ENCODE data around the gene RANGRF.
A peak's percentile ranks its signal among the peaks of the same experiment; 100 is the strongest.

RANGRF gene

GRCh38 chr17:8288336-8289102, at the start of gene RANGRF:
Gene RANGRF, plus strand, starts transcription at chr17:8288670. Its CDS starts 119 bp downstream, at chr17:8288789.
- peak; percentile 93 for ATAC-seq
- no peak for TF ChIP-seq PPARA (CRISPR knock-in tag; IDR thresholded peaks at IDR 0.05; ENCODE audit: borderline replicate concordance)
- TF ChIP-seq ISL1 (CRISPR knock-in tag; IDR thresholded peaks at IDR 0.05) = no peak
- TF ChIP-seq, protein P1, sequence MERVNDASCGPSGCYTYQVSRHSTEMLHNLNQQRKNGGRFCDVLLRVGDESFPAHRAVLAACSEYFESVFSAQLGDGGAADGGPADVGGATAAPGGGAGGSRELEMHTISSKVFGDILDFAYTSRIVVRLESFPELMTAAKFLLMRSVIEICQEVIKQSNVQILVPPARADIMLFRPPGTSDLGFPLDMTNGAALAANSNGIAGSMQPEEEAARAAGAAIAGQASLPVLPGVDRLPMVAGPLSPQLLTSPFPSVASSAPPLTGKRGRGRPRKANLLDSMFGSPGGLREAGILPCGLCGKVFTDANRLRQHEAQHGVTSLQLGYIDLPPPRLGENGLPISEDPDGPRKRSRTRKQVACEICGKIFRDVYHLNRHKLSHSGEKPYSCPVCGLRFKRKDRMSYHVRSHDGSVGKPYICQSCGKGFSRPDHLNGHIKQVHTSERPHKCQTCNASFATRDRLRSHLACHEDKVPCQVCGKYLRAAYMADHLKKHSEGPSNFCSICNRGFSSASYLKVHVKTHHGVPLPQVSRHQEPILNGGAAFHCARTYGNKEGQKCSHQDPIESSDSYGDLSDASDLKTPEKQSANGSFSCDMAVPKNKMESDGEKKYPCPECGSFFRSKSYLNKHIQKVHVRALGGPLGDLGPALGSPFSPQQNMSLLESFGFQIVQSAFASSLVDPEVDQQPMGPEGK (CRISPR knock-in tag; IDR thresholded peaks at IDR 0.05; ENCODE audit: borderline replicate concordance) = peak; percentile 23; the same call in 1 of the 2 replicates
- TF ChIP-seq ZC3H10 (CRISPR knock-in tag; IDR thresholded peaks at IDR 0.05) = no peak
- TF ChIP-seq OSR1 (CRISPR knock-in tag; IDR thresholded peaks at IDR 0.05) = no peak
- no peak for TF ChIP-seq ZNF8 (CRISPR knock-in tag; IDR thresholded peaks at IDR 0.05)
- no peak for TF ChIP-seq ESRRG (CRISPR knock-in tag; IDR thresholded peaks at IDR 0.05)
- TF ChIP-seq SNAI2 (CRISPR knock-in tag; IDR thresholded peaks at IDR 0.05) = no peak
- TF ChIP-seq TOX (CRISPR knock-in tag; IDR thresholded peaks at IDR 0.05; ENCODE audit: borderline replicate concordance) = no peak
- no peak for TF ChIP-seq ZFP3 (CRISPR knock-in tag; IDR thresholded peaks at IDR 0.05)
- no peak for TF ChIP-seq ZNF565 (CRISPR knock-in tag; conservative IDR thresholded peaks at IDR 0.05; ENCODE audit: low read depth)
- TF ChIP-seq CSDC2 (CRISPR knock-in tag; IDR thresholded peaks at IDR 0.05) = no peak
- TF ChIP-seq, protein P2, sequence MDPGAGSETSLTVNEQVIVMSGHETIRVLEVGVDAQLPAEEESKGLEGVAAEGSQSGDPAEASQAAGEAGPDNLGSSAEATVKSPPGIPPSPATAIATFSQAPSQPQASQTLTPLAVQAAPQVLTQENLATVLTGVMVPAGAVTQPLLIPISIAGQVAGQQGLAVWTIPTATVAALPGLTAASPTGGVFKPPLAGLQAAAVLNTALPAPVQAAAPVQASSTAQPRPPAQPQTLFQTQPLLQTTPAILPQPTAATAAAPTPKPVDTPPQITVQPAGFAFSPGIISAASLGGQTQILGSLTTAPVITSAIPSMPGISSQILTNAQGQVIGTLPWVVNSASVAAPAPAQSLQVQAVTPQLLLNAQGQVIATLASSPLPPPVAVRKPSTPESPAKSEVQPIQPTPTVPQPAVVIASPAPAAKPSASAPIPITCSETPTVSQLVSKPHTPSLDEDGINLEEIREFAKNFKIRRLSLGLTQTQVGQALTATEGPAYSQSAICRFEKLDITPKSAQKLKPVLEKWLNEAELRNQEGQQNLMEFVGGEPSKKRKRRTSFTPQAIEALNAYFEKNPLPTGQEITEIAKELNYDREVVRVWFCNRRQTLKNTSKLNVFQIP (CRISPR knock-in tag; IDR thresholded peaks at IDR 0.05; ENCODE audit: borderline replicate concordance, low read depth) = no peak
- TF ChIP-seq TCF4 (CRISPR knock-in tag; IDR thresholded peaks at IDR 0.05; ENCODE audit: borderline replicate concordance) = no peak
- TF ChIP-seq, protein P3, sequence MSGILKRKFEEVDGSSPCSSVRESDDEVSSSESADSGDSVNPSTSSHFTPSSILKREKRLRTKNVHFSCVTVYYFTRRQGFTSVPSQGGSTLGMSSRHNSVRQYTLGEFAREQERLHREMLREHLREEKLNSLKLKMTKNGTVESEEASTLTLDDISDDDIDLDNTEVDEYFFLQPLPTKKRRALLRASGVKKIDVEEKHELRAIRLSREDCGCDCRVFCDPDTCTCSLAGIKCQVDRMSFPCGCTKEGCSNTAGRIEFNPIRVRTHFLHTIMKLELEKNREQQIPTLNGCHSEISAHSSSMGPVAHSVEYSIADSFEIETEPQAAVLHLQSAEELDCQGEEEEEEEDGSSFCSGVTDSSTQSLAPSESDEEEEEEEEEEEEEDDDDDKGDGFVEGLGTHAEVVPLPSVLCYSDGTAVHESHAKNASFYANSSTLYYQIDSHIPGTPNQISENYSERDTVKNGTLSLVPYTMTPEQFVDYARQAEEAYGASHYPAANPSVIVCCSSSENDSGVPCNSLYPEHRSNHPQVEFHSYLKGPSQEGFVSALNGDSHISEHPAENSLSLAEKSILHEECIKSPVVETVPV (CRISPR knock-in tag; IDR thresholded peaks at IDR 0.05) = no peak
- TF ChIP-seq RARB (CRISPR knock-in tag; IDR thresholded peaks at IDR 0.05) = no peak
- TF ChIP-seq, protein P4, sequence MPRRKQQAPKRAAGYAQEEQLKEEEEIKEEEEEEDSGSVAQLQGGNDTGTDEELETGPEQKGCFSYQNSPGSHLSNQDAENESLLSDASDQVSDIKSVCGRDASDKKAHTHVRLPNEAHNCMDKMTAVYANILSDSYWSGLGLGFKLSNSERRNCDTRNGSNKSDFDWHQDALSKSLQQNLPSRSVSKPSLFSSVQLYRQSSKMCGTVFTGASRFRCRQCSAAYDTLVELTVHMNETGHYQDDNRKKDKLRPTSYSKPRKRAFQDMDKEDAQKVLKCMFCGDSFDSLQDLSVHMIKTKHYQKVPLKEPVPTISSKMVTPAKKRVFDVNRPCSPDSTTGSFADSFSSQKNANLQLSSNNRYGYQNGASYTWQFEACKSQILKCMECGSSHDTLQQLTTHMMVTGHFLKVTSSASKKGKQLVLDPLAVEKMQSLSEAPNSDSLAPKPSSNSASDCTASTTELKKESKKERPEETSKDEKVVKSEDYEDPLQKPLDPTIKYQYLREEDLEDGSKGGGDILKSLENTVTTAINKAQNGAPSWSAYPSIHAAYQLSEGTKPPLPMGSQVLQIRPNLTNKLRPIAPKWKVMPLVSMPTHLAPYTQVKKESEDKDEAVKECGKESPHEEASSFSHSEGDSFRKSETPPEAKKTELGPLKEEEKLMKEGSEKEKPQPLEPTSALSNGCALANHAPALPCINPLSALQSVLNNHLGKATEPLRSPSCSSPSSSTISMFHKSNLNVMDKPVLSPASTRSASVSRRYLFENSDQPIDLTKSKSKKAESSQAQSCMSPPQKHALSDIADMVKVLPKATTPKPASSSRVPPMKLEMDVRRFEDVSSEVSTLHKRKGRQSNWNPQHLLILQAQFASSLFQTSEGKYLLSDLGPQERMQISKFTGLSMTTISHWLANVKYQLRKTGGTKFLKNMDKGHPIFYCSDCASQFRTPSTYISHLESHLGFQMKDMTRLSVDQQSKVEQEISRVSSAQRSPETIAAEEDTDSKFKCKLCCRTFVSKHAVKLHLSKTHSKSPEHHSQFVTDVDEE (CRISPR knock-in tag; IDR thresholded peaks at IDR 0.05) = peak; percentile 70

DNA sequence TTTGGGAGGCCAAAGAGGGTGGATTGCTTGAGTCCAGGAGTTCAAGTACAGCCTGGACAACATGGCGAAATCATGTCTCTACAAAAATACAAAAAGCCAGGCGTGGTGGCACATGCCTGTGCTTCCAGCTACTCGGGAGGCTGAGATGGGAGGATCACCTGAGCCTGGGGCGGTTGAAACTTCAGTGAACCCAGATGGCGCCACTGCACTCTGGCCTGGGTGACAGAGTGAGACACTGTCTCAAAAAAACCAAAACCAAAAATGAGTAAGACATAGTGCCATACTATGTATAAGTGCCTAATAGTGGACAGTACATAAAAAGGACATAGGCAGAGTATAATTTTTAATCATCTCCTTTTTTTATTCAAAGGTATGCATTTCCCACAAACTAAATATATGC, 44.6 kb upstream of the RANGRF start:
- no peak for ATAC-seq
- TF ChIP-seq, protein P1 (CRISPR knock-in tag; IDR thresholded peaks at IDR 0.05; ENCODE audit: borderline replicate concordance) = no peak
- TF ChIP-seq RARB (CRISPR knock-in tag; IDR thresholded peaks at IDR 0.05) = no peak
- no peak for TF ChIP-seq TOX (CRISPR knock-in tag; IDR thresholded peaks at IDR 0.05; ENCODE audit: borderline replicate concordance)
- no peak for TF ChIP-seq ZFP30 (CRISPR knock-in tag; IDR thresholded peaks at IDR 0.05)
- TF ChIP-seq ZNF8 (CRISPR knock-in tag; IDR thresholded peaks at IDR 0.05) = no peak
- no peak for TF ChIP-seq OSR1 (CRISPR knock-in tag; IDR thresholded peaks at IDR 0.05)
- no peak for TF ChIP-seq SNAI2 (CRISPR knock-in tag; IDR thresholded peaks at IDR 0.05)
- TF ChIP-seq, protein P2 (CRISPR knock-in tag; IDR thresholded peaks at IDR 0.05; ENCODE audit: borderline replicate concordance, low read depth) = no peak
- no peak for TF ChIP-seq TCF4 (CRISPR knock-in tag; IDR thresholded peaks at IDR 0.05; ENCODE audit: borderline replicate concordance)
- no peak for TF ChIP-seq PPARA (CRISPR knock-in tag; IDR thresholded peaks at IDR 0.05; ENCODE audit: borderline replicate concordance)
- TF ChIP-seq ZNF565 (CRISPR knock-in tag; conservative IDR thresholded peaks at IDR 0.05; ENCODE audit: low read depth) = no peak
- TF ChIP-seq ARNTL (CRISPR knock-in tag; IDR thresholded peaks at IDR 0.05; ENCODE audit: borderline replicate concordance, low read depth) = no peak
- no peak for TF ChIP-seq CREB5 (CRISPR knock-in tag; IDR thresholded peaks at IDR 0.05; ENCODE audit: low read depth)
- TF ChIP-seq GLIS3 (CRISPR knock-in tag; IDR thresholded peaks at IDR 0.05) = no peak
- no peak for TF ChIP-seq ZC3H10 (CRISPR knock-in tag; IDR thresholded peaks at IDR 0.05)
- no peak for TF ChIP-seq CSDC2 (CRISPR knock-in tag; IDR thresholded peaks at IDR 0.05)
